NOMO-1 treated with DMSO at 0.1 percent for 48 hours (cell line): Measurements from ENCODE around the gene CCDC102B.
A peak's percentile ranks its signal among the peaks of the same experiment; 100 is the strongest.

ENCODE experiments used
- DNase-seq: peaks from one replicate; lab custom pipeline; 2025; ENCODE audit not compliant: unreplicated experiment; lab: John Stamatoyannopoulos, UW

The CCDC102B gene

DNA sequence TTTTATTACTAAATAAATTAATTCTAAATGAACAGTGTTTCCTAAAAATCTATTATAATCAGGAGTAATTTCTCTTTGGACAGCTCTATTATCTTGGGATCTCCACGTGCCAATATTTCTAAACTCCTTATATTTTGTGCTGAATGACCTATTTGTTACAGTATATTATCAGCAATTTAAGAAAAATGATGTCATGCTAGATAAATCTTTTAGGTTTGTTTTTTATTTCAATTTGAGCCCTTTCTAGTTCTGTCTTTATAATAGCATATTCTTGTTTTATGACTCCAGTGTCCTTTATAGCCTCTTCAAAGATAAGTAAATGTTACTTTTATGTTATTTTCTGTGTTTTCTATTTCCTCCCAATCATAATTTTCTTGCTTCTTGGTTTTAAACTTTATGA is 269.2 kb downstream of the CCDC102B start:
- no peak for DNase-seq

DNA sequence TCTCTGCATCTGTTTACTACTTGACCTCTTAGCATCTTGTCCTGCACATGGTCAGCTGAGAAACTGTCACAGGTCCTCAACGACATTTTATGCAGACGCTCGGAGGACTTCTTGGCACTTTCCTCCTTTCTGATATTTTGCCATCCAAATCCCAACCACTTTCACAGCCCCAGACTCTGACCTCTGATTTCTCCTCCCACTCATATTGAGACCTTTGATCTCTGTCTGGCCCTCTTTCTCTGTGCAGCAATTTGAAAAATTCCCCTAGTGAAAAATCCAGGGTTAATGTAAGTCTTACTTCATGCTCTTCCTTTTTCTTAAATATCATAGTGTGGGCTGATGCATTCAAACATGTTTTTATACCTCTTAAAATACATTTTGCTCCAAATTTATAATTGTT is 273.8 kb downstream of the CCDC102B start:
- DNase-seq, result no peak

DNA sequence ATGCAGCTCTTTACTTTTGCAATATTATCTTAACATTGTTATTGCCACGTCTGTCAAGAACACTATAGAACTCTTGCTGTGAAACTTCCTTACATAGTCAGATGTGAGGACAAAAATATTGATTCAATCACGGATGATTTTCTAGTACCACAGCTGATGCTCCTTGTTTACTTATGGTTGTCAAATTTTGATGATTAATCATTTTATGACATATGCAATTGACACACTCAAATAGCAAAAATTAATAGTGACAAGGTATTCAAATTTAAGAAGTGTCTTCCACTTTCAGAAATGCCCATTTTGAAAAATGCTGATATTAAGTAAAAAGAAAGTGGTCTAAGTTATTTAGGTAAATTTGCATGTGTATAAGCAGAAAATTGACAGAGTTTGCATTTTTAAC is 284.0 kb downstream of the CCDC102B start:
- DNase-seq, result no peak

DNA sequence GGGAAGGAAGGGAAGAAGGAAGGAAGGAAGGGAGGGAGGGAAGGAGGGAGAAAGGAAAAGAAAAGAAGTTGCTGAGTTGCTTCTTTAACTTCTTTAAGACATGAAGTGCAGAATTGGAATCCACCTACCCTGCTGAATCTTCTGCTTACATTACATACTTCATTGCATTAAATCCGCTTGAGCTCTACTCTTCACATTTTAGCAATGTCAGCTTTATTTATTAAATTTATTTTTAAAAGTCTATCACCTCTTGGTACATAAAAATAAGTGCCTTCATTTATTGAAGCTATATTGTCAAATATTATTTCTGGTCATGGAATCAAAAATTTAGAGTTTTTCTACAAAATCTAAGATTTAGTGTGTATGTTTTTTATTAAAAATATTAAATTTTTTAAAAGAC is 284.6 kb downstream of the CCDC102B start:
- no peak for DNase-seq

DNA sequence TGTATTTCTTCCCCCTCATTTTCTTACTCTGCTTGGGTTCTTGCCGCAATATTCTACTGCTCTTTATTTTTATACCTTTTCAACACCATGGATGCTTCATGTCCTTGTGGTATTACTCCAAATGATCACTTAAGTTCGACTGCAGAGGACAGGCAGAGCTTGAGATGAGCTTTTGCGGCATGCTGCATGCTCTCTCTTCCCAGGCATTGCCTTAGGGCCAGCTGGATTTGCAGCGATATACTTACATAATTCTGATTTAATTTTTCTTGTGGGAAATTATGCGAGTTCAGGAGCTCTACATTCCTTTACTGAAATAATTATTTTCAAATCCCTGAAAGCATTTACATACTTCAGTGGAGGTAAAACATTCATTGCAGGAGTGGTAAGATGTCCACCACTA is 288.1 kb downstream of the CCDC102B start:
- DNase-seq, result no peak

DNA sequence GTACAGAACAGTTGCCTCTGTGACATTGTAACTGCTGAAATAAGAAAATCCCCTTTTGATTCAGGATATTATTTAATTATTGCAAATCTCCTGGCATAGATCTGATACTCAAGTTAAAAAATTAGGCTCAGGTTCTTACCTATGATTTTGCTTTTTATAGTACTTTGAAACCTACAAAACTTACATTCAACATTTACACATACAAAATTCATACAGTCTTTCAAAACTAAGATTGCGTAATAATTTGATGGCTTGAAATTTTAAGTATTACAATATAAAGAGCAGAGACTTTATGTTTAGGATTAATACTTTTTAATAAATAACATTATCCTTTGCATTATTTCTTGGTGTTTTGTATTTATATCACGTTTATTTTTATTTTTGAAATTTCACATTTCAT is 291.1 kb downstream of the CCDC102B start:
- DNase-seq, result no peak

DNA sequence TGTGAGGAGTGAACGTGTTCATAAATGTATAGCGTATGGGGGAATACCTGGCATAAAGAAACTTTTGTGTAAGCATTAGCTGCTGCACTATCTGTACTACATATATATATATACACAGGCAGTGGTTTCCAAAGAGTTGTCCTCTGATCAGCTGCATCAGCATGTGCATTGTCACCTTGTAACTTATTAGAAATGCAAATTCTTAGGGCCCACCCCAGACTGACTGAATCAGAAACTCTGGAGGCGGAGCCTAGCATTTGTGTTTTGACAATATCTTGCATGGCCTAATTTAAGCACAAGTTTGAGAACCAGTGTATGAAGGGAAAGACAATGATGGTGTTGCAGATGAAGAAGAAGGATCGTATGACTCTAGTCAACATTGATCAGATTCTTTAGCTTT is 299.5 kb downstream of the CCDC102B start:
- DNase-seq, result no peak

DNA sequence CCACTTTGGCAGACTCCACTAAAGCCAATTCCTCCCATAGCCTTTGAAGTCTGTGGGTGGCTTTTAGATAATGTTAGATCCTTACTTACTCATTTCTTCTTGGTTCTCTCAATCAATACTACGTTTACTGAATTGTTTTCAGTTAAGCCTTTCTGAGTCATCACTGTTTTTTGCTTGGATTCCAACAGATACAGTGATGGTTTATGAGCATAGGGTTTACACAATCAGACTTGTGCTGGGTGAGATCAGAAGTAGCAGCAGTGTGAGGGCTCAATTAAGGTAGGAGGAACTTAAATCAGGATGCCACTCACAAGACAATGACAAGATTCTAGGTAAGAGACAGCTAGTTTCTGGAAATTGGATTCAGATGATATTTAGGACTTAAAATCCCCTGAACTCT is 305.1 kb downstream of the CCDC102B start:
- DNase-seq, result peak; percentile 17
